Omental fat pad (tissue), 4 donors: ENCODE measurements around the gene CDAN1. TPM values are rescaled to one million over a fixed set of nuclear protein-coding genes. Genes with fewer than 3 reads are reported as not detected.

Experiments
- ATAC-seq: fragments of 150-250 bp; one replicate; pipeline ENCODE4 v1.9.1; 2016; ENCODE audit warnings: mild to moderate bottlenecking, moderate library complexity; ENCODE audit not compliant: low FRiP score
- DNase-seq: peaks from one replicate; pipeline ENCODE4 v3.0.0-alpha.2; 2019; ENCODE audit warnings: low spot score
- CTCF ChIP-seq, 3 donors: fragments of 450-650 bp; IDR thresholded peaks; one replicate each; pipeline ENCODE4 v1.5.1; 2016 to 2017; ENCODE audit warnings: antibody characterized with exemption in 3 of 3, mild to moderate bottlenecking in 3 of 3, moderate library complexity in 2 of 3
- total RNA-seq, 4 donors: library from RNA; depleted of rRNA; stranded (reverse); fragments of >200 nt; gene quantifications; one replicate each; pipeline ENCODE4 v1.1.0, GENCODE V29; 2016

The CDAN1 gene
- total RNA-seq, 4 donors from 2014 or later, result 5.4 to 15.1 (median 7.5) TPM

- DNase-seq, result no peak
- TF ChIP-seq CTCF (IDR thresholded peaks at IDR 0.05), result no peak
- no peak for ATAC-seq
These were observed 17.9 kb downstream of the CDAN1 start for GRCh38 chr15:42719043-42719442.

DNA sequence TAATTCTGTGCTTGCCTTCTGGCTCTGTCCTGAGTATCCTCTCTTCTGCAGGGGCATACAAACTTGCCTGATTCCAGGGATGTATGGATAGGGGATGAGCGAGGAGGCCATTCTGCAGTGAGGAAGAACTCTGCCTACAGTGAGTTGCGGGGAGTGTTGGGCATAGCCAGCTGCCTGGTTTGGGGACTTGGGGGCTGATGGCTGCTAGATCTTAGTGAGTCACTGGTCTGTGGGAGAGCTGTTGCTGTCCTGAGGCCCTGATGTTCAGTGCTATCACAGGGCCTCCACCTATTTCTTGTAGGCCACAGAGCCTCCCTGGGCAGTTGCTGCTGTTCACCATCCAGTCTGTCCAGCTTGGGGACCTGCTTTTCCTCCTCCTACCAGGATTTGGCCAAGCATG is 20.3 kb downstream of the CDAN1 start:
- ATAC-seq (no peak), DNase-seq (no peak)
- TF ChIP-seq CTCF (IDR thresholded peaks at IDR 0.05), result no peak

GRCh38 chr15:42716125-42716524 is 20.8 kb downstream of the CDAN1 start:
- ATAC-seq, result no peak
- DNase-seq, result no peak
- TF ChIP-seq CTCF (IDR thresholded peaks at IDR 0.05), result no peak

GRCh38 chr15:42712584-42712983 is 24.3 kb downstream of the CDAN1 start:
- ATAC-seq (no peak), DNase-seq (no peak)
- TF ChIP-seq CTCF (IDR thresholded peaks at IDR 0.05), result no peak

DNA sequence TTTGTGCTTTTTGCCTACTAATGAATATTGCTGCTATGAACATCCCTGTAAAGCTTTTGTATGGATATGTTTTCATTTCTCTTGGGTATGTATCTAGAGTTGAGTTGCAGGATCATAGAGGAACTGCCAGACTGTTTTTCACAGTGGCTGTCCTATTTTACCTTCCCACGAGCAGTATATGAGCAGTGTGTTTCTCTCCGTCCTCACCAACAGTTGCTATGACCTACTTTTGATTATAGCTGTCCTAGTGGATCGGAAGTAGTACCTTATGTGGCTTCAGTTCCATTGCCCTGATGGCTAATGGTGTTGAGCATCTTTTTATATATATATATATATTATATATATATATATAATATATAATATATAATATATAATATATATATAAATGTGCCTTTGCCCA is 25.2 kb downstream of the CDAN1 start:
- TF ChIP-seq CTCF (IDR thresholded peaks at IDR 0.05), result no peak
- no peak for DNase-seq
- no peak for ATAC-seq

DNA sequence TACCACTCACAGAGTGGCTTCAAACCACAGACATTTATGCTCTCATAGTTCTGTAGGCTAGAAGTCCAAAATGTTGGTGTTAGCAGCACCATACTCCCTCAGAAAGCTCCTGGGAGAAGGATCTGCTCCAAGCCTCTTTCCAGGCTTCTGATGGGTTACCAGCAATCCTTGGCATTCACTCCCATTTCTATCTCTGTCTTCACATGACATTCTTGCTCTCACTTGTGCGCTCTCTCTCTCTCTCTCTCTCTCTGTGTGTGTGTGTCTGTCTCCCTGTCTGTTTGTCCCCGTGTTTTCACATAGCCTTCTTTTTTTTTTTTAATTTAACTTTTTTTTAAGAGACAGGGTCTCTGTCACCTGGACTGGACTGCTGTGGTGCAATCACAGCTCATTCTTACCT is 26.3 kb downstream of the CDAN1 start:
- ATAC-seq (no peak), DNase-seq (no peak)
- no peak for TF ChIP-seq CTCF (IDR thresholded peaks at IDR 0.05)

- TF ChIP-seq CTCF (IDR thresholded peaks at IDR 0.05), result no peak
- DNase-seq (no peak), ATAC-seq (no peak)
These were observed 28.9 kb downstream of the CDAN1 start for GRCh38 chr15:42707873-42708544.
